GM12878 (cell line): ENCODE results near the gene RANBP6. TPM values are rescaled to one million over a fixed set of nuclear protein-coding genes. Genes with fewer than 3 reads are reported as not detected.

Source experiments
- BHLHE40 ChIP-seq, 2 experiments: fragments of 450-650 bp in 1 of 2; IDR thresholded peaks; 2 replicates each; pipeline ENCODE4 v1.6.1; 2011 to 2017; ENCODE audit warnings: low read depth in 2 of 2, borderline replicate concordance in 1 of 2, improper control_type of control experiment in 1 of 2, low read length in 1 of 2, mild to moderate bottlenecking in 1 of 2
- CHD2 ChIP-seq: IDR thresholded peaks from 2 replicates; pipeline ENCODE4 v1.6.1; 2011; ENCODE audit warnings: low read depth, low read length, improper control_type of control experiment, borderline replicate concordance
- EP300 ChIP-seq, 2 experiments: fragments of 150-350 bp in 1 of 2; IDR thresholded peaks; 2 replicates each; pipeline ENCODE4 v1.6.1; 2011 to 2012; ENCODE audit warnings: low read depth in 2 of 2, low read length in 2 of 2, borderline replicate concordance in 1 of 2, improper control_type of control experiment in 1 of 2, inconsistent platforms in 1 of 2; ENCODE audit not compliant: control insufficient read depth in 1 of 2
- HCFC1 ChIP-seq: fragments of 150-350 bp; IDR thresholded peaks from 2 replicates; pipeline ENCODE4 v1.6.1; 2014; ENCODE audit warnings: low read length
- IKZF1 ChIP-seq: fragments of 450-650 bp; conservative IDR thresholded peaks from 2 replicates; pipeline ENCODE4 v1.6.1; 2017; ENCODE audit warnings: antibody characterized with exemption, mild to moderate bottlenecking
- IRF4 ChIP-seq: IDR thresholded peaks from 2 replicates; pipeline ENCODE4 v1.6.1; 2011; ENCODE audit warnings: low read depth, low read length
- KLF5 ChIP-seq: fragments of 450-650 bp; IDR thresholded peaks from 2 replicates; pipeline ENCODE4 v1.6.1; 2014; ENCODE audit warnings: mild to moderate bottlenecking; ENCODE audit not compliant: partially characterized antibody
- MLLT1 ChIP-seq: fragments of 450-650 bp; IDR thresholded peaks from 2 replicates; pipeline ENCODE4 v1.6.1; 2016; ENCODE audit warnings: mild to moderate bottlenecking
- MYC ChIP-seq: IDR thresholded peaks from 2 replicates; pipeline ENCODE4 v1.6.1; 2011; ENCODE audit warnings: mild to moderate bottlenecking, low read length, moderate library complexity, inconsistent platforms; ENCODE audit not compliant: insufficient read depth, insufficient replicate concordance, insufficient read length, severe bottlenecking
- NFIC ChIP-seq: IDR thresholded peaks from 2 replicates; pipeline ENCODE4 v1.6.1; 2012; ENCODE audit warnings: low read depth, mild to moderate bottlenecking, inconsistent platforms, low read length, moderate library complexity
- NFYB ChIP-seq: IDR thresholded peaks from 2 replicates; pipeline ENCODE4 v1.6.1; 2011; ENCODE audit warnings: low read depth, mild to moderate bottlenecking, low read length, improper control_type of control experiment, moderate library complexity; ENCODE audit not compliant: insufficient read depth
- PAX5 ChIP-seq: IDR thresholded peaks from 2 replicates; pipeline ENCODE4 v1.6.1; 2011; ENCODE audit warnings: low read depth, low read length, borderline replicate concordance
- PAX8 ChIP-seq: fragments of 450-650 bp; IDR thresholded peaks from 2 replicates; pipeline ENCODE4 v1.6.1; 2017; ENCODE audit warnings: mild to moderate bottlenecking, moderate library complexity
- PBX3 ChIP-seq: IDR thresholded peaks from 2 replicates; pipeline ENCODE4 v1.6.1; 2011; ENCODE audit warnings: mild to moderate bottlenecking, low read depth, low read length, moderate library complexity; ENCODE audit not compliant: insufficient replicate concordance
- POLR2A ChIP-seq: IDR thresholded peaks from 2 replicates; pipeline ENCODE4 v1.6.1; 2011; ENCODE audit warnings: low read depth, mild to moderate bottlenecking, low read length
- SRF ChIP-seq, 2 experiments: IDR thresholded peaks; 2 replicates each; pipeline ENCODE4 v1.6.1; 2011; ENCODE audit warnings: low read depth in 2 of 2, low read length in 2 of 2, mild to moderate bottlenecking in 1 of 2, moderate library complexity in 1 of 2
- ZBTB33 ChIP-seq: fragments of 450-650 bp; IDR thresholded peaks from 2 replicates; pipeline ENCODE4 v1.6.1; 2017; ENCODE audit warnings: mild to moderate bottlenecking
- ZBTB40 ChIP-seq: fragments of 450-650 bp; IDR thresholded peaks from 2 replicates; pipeline ENCODE4 v1.6.1; 2016; ENCODE audit warnings: mild to moderate bottlenecking, moderate library complexity, borderline replicate concordance
- ZNF384 ChIP-seq: IDR thresholded peaks from 2 replicates; pipeline ENCODE4 v1.6.1; 2012; ENCODE audit warnings: low read depth, mild to moderate bottlenecking, low read length, improper control_type of control experiment, borderline replicate concordance
- ZZZ3 ChIP-seq: IDR thresholded peaks from 2 replicates; pipeline ENCODE4 v1.6.1; 2011; ENCODE audit warnings: low read depth; ENCODE audit not compliant: control insufficient read depth, insufficient read length
- polyA plus RNA-seq, 11 experiments: library from polyadenylated mRNA; depleted of rRNA in 4 of 11; unstranded in 6 of 11; stranded (reverse) in 5 of 11; fragments of >200 nt; fragmentation: Nextera tagmentation in 4 of 11; fragmentation: Illumina TruSeq in 1 of 11; extraction: Ambion mirVana in 4 of 11; extraction: Trizol in 1 of 11; gene quantifications; 1 replicate in 1 of 11; 2 replicates in 10 of 11; pipeline versions ENCODE4 v1.2.1 to v1.2.3, GENCODE V29; 2011 to 2016; ENCODE audit warnings: inconsistent platforms in 2 of 11, missing spikeins in 2 of 11, low read depth in 1 of 11
- total RNA-seq, 4 experiments: library from RNA; depleted of rRNA in 3 of 4; stranded (reverse); fragments of >200 nt in 3 of 4; fragmentation: Illumina TruSeq in 1 of 4; extraction: Trizol in 1 of 4; gene quantifications; 2 replicates each; pipeline versions ENCODE4 v1.2.1 to v1.2.3, GENCODE V29; 2013 to 2021

The RANBP6 gene
- total and polyA plus RNA-seq, 10 of the 15 experiments (the other 5 are each of a cell fraction or from before 2014, with no cell fraction given): 10.9 to 26.9 (median 19.4) TPM

- TF ChIP-seq ZBTB40 (no peak), ZZZ3 (no peak), IKZF1 (no peak), PAX5 (no peak), MYC (no peak), PAX8 (no peak), ZNF384 (no peak), SRF (IDR thresholded peaks at IDR 0.05; ENCODE audit: low read depth in 2 of 2, low read length in 2 of 2) (peak in 1 of 2 experiments; percentile 76; a peak in 1 of 4 replicates), HCFC1 (peak; percentile 60), NFYB (peak; percentile 29; the same call in 1 of the 2 replicates), POLR2A (peak; percentile 55), ZBTB33 (no peak), PBX3 (no peak), KLF5 (no peak), MLLT1 (0 out of 2 replicates have a peak, but pooled peaks have one; percentile 39), EP300 (IDR thresholded peaks at IDR 0.05; ENCODE audit: borderline replicate concordance in 1 of 2, control insufficient read depth in 1 of 2, low read depth in 2 of 2, low read length in 2 of 2) (no peak), CHD2 (peak; percentile 6; the same call in 1 of the 2 replicates), BHLHE40 (IDR thresholded peaks at IDR 0.05; ENCODE audit: borderline replicate concordance in 1 of 2, low read depth in 2 of 2, low read length in 1 of 2) (peak in 1 of 2 experiments; percentile 40; a peak in 2 of 4 replicates), IRF4 (no peak), NFIC (no peak)
Observed at GRCh38 chr9:6008169-6008979, 7.0 kb downstream of the RANBP6 start (continued).
